GM08714 (cell line): ENCODE results near the gene SLC9A3.

Experiments
- H3K4me3 ChIP-seq: fragments of 200-500 bp; sonication (Bioruptor generic); 2 replicates; pipeline ENCODE4 v1.5.1; 2014; ENCODE audit warnings: mild to moderate bottlenecking, low read length, inconsistent platforms
- ZNF274 ChIP-seq: IDR thresholded peaks from 2 replicates; pipeline ENCODE4 v1.6.1; 2012; ENCODE audit warnings: mild to moderate bottlenecking, low read depth, low read length

SLC9A3 gene

GRCh38 chr5:482021-482420, 42.2 kb downstream of the SLC9A3 start:
- H3K4me3 ChIP-seq: no peak overlapping the region
- no peak for TF ChIP-seq ZNF274

DNA sequence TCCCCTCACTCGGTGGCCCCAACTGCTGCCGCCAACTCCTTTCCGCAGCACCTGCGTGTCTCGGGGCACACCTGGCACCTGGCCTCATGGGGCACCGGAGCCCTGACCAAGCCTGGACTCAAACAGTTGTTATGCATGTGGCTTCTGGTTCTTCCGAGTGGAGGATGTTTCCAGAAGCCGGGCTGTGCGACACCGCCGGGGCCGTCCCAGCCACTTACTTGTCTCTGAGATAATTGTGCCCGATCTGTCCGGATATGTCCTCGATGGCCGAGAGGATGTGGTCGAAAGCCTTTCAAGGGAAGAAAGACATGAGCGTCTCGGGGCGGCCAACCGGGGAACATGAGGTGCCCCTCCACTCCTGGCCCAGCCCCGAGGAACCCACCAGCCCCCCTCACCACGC, 42.9 kb downstream of the SLC9A3 start:
- no peak for TF ChIP-seq ZNF274
- no peak overlapping the region for H3K4me3 ChIP-seq

DNA sequence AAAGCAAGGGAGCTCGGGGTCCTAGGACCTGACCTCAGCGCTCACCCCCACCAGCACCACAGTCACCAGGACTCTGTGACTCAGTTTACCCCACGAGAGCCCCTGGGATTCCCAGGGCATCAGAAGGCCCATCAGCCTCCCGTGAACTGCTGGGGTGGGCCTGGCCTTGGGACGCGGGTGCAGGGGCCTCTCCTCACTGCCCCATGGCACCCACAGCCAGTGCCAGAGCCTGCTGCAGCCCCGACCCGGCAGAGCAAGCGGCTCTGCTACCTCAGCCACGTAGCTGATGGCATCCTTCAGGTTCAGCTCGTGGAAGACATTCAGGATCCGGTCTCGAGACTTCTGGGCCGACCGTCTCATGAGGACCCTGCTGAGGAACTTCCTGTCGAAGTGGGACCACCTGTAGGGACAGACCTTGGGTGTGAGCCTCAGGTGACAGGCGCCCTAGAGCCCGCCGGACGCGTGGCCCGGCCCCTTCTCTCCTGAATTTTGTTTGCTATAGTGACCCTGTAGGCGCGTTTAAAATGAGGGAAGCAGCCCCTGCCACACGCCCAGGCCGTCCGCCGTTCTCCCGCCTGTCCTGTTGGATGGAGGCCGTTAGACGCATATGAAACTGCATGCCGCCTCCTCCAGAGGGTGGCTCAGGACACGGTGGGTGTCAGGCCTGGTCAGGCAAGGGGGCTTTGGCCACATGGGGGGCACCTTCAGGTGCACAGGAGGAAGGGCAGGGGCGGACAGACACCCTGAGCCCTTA, 44.5 kb downstream of the SLC9A3 start:
- no peak overlapping the region for H3K4me3 ChIP-seq
- TF ChIP-seq ZNF274: no peak

GRCh38 chr5:478982-479535, 45.2 kb downstream of the SLC9A3 start:
- TF ChIP-seq ZNF274: no peak
- H3K4me3 ChIP-seq: no peak overlapping the region

DNA sequence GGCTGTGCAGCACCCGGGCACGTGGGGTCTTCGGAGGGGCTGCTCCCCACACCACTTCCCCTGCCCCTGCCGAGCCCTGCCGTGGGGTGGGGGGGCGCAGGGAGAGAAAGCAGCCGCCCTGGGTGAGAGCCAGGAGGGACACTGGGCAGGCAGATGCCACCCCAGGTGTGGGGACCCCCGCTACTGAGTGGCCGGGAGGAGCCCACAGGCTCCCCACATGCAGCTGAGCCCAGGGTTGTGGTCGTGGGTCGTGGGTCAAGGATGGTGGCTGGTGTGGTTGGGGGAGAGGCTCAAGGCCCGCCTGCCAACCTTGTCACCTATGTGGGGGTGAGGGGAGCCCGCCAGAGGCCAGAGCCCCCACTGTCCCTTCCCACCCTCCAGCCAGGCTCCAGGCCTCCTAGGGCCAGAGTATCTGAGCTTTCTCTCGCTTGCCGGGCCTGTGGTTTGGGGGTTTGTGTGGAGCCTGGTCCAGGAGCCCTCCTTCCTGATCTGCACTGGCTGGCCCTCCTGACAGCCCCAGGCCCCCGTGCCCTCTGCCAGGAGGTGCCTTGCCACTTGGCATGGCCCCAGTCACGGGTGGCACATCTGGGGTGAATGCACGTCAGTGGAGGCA, 45.8 kb downstream of the SLC9A3 start:
- no peak overlapping the region for H3K4me3 ChIP-seq
- TF ChIP-seq ZNF274: no peak

DNA sequence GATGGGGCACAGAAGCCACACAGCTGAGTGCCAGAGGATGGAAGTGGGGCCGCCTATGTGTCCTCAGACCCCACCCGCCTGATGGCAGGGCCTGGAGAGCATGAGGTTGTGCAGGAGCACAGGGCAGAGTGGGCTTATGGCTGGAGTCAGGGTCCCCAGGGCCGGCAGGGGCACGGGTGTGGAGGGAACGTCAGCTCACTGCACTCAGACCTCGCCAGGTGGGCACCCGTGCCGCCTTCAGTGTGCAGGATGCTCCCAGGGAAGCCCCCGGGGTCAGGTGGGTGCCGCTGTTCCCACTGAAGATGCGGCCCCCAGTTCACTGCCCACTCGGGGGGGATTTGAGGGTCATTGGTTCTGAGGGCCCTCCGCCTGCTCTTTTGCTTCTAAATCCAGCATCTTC, 46.4 kb downstream of the SLC9A3 start:
- no peak for TF ChIP-seq ZNF274
- H3K4me3 ChIP-seq: no peak overlapping the region

DNA sequence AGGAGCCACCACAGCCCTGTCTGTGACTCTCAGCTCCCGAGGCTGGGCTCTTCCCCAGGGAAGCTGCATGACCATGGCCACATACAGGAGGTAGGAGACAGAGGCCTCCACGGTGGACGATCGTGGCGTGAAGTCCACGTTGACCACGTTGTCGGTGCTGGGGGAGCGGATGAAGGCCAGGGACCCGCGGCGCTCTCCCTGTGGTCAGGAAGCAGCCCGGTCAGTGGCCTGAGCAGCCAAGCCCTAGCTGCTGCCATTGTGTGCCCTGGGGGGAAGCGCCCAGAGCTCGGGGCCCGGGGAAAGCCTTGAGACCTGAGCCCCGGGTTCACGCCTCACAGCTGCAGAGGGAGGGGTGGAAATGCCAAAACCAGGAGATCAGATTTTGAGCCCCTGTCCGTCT, 47.0 kb downstream of the SLC9A3 start:
- H3K4me3 ChIP-seq: no peak overlapping the region
- no peak for TF ChIP-seq ZNF274

- TF ChIP-seq ZNF274: no peak
- H3K4me3 ChIP-seq: no peak overlapping the region
Measured at GRCh38 chr5:476814-477175, 47.5 kb downstream of the SLC9A3 start.

DNA sequence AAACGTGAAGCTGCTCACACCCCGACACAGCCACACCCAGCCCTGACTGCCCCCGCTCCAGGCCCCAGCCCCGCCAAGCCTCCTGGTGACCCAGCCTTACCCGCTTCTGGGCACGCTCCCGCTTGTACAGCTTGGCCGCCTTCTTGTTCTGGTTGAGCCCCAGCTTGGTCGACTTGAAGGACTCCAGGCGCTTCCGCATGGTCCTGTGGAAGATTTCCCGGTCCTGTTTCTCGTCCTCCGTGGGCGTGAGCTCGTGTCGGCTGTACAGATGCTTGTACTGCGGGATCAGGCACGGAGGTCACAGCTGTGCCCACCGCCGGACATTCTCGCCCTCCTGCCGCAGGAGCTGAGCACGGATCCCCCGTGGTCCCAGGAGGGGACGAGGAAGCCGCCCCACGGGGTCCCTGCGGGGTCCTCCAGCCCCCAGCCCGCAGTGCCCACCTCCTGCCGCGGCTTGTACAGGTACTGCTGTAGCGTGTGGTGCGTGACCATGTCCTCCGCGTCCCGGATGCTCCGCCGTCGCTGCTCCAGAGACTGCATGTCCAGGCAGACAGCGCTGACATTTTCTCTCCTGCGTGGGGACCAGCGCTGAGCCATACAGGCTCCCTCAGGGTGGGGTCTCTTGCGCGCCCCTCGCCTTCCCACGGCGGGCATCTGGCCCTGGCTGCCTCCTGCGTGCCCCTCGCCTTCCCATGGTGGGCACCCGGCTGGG, 48.0 kb downstream of the SLC9A3 start:
- no peak for TF ChIP-seq ZNF274
- H3K4me3 ChIP-seq: no peak overlapping the region

DNA sequence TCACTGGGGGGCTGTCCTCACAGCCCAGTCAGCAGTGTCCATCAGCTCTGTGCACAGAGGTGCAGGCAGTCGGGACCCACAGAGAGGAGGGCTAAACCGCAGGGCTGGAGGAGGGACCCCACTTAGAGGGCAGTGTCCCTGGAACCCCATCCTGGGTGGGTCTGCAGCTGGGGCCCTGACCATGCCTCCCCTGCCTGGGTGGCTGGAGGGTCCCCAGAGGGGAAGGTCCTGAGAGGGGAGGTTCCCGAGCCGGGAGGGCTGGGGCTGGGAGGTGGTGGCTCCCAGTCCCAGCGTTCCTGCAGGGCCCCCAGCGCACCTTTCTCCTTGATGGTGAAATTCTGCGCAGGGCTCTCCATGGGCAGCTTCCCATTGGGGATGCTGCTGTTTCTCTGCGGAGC, 48.5 kb downstream of the SLC9A3 start:
- TF ChIP-seq ZNF274: no peak
- no peak overlapping the region for H3K4me3 ChIP-seq

DNA sequence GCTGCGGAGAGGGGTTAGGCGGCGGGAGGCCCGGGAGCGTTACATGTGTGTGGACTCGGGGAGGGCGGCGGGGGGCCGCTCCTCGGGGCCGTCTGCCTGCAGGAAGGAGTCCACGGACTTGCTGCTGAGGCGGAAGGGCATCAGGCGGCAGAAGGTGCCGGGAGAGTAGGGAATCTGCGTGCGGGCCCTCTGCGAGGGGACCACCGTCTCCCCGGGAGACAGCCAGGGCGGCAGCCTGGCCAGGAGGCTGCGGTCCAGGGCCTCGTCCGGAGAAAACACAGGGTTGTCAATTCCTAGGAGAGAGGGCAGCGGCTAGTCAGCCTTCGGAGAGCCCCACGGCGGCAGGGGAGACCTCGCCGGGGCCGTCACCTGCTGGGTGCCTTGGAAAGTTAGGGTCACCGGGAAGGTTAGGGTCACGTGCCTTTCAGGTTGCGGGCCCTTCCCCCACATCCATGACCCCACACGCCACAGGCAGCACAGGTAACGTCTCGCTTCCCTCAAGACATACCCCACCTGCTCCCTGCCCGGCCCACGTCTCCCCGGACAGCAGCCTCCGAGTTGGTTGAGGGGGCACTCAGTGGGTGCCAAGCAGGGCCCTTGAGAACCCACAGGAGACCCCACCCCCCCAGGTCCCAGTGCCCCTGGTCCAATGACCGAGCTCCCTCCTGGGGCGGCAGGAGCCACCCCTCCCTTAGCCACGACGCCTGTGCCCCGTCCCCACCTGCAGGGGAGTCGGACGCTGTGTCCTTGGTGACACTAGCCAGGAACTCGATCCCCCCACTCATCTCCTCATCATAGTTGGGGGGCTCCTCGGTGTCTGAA, 49.2 kb downstream of the SLC9A3 start:
- H3K4me3 ChIP-seq: peak overlapping the region; percentile 24; the same call in 1 of the 2 replicates
- TF ChIP-seq ZNF274: no peak

GRCh38 chr5:474232-474839, 49.9 kb downstream of the SLC9A3 start:
- peak overlapping the region; percentile 77; the same call in 1 of the 2 replicates for H3K4me3 ChIP-seq

GRCh38 chr5:473551-474192, 50.6 kb downstream of the SLC9A3 start:
- peak overlapping the region; percentile 77 for H3K4me3 ChIP-seq
- no peak for TF ChIP-seq ZNF274
